GM19023 (cell line): ENCODE data around the gene KBTBD13.

Experiments
- ATAC-seq: cut with Tn5 transposase; IDR thresholded peaks from one replicate; pipeline ENCODE4 v1.9.1; 2021; ENCODE audit warnings: mild to moderate bottlenecking, moderate library complexity; ENCODE audit not compliant: unreplicated experiment

The KBTBD13 gene

GRCh38 chr15:65050270-65050669, 26.3 kb upstream of the KBTBD13 start:
- ATAC-seq: no peak

GRCh38 chr15:65051266-65051665, 25.3 kb upstream of the KBTBD13 start:
- ATAC-seq: no peak

- no peak for ATAC-seq
These were observed 23.6 kb upstream of the KBTBD13 start for GRCh38 chr15:65052956-65053355.

- ATAC-seq: no peak
These were observed 22.0 kb upstream of the KBTBD13 start for GRCh38 chr15:65054333-65055200.

- ATAC-seq: no peak
These were observed 21.2 kb upstream of the KBTBD13 start for GRCh38 chr15:65055201-65055870.

- no peak for ATAC-seq
These were observed 20.4 kb upstream of the KBTBD13 start for GRCh38 chr15:65056106-65056505.

- no peak for ATAC-seq
These were observed 19.5 kb upstream of the KBTBD13 start for GRCh38 chr15:65056868-65057548.

- no peak for ATAC-seq
These were observed 19.0 kb upstream of the KBTBD13 start for GRCh38 chr15:65057549-65057940.

- no peak for ATAC-seq
These were observed 17.9 kb upstream of the KBTBD13 start for GRCh38 chr15:65058394-65059368.

- ATAC-seq: no peak
These were observed 17.2 kb upstream of the KBTBD13 start for GRCh38 chr15:65059369-65059750.

GRCh38 chr15:65059931-65060596, 16.5 kb upstream of the KBTBD13 start:
- no peak for ATAC-seq

- no peak for ATAC-seq
These were observed 15.7 kb upstream of the KBTBD13 start for GRCh38 chr15:65060641-65061397.

GRCh38 chr15:65062061-65062460, 14.5 kb upstream of the KBTBD13 start:
- no peak for ATAC-seq

GRCh38 chr15:65062726-65063125, 13.8 kb upstream of the KBTBD13 start:
- no peak for ATAC-seq

GRCh38 chr15:65066001-65066634, 10.4 kb upstream of the KBTBD13 start:
- no peak for ATAC-seq

- ATAC-seq: no peak
These were observed 9.8 kb upstream of the KBTBD13 start for GRCh38 chr15:65066635-65067316.

- no peak for ATAC-seq
These were observed 9.3 kb upstream of the KBTBD13 start for GRCh38 chr15:65067317-65067644.

GRCh38 chr15:65067645-65068402, 8.7 kb upstream of the KBTBD13 start, which contains the start of gene RASL12:
Gene RASL12, minus strand, starts transcription at chr15:65067991. Its CDS starts 156 bp downstream, at chr15:65067835.
- ATAC-seq: no peak
